Measurements from ENCODE around the gene CRY2.
"Not testable (repeated sequence)": the region's sequence is repeated elsewhere in the genome, so short reads cannot be mapped to it uniquely, and the experiment has no call there.

The CRY2 gene

DNA sequence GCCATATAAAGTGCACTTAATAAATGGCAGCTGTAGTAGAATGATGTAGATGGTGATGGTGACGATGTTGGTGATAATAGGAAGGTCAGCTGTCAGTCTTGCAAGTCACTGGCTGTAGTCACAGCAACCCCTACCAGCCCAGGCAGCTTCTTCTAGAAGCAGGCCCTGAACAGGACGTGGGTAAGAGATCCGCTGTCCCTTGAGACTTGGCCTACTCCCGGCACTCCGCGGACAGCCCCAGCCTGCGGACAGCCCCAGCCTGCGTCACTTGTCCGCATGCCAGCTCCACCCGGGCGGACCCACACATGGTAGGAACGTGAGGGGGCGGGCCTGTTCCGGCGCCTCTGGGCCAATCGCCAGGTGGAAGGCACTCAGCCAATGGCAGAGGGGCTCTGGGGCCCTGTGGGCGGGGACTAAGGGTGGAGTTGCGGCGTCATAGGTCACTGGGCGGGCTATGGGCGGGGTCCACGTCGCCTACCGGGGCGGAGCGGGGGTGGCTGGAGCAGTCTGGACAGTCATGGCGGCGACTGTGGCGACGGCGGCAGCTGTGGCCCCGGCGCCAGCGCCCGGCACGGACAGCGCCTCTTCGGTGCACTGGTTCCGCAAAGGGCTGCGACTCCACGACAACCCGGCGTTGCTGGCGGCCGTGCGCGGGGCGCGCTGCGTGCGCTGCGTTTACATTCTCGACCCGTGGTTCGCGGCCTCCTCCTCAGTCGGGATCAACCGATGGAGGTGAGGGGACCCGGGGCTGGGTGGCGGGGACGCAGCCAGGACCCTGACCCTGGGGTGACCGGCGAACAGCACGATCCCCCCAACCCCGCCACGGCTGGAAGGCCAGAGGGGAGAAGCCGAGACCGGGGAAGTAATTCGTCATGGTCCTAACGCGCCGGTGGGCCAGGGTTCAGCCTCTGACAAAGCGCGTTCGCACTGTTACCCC, at the start of gene CRY2:
CRY2 (plus strand) TSS at position 502 of the 937 bp plus-strand sequence; CDS start at position 518, 16 bp downstream.
- DNase-seq (ENCODE audit: low spot score), result peak; percentile 96

DNA sequence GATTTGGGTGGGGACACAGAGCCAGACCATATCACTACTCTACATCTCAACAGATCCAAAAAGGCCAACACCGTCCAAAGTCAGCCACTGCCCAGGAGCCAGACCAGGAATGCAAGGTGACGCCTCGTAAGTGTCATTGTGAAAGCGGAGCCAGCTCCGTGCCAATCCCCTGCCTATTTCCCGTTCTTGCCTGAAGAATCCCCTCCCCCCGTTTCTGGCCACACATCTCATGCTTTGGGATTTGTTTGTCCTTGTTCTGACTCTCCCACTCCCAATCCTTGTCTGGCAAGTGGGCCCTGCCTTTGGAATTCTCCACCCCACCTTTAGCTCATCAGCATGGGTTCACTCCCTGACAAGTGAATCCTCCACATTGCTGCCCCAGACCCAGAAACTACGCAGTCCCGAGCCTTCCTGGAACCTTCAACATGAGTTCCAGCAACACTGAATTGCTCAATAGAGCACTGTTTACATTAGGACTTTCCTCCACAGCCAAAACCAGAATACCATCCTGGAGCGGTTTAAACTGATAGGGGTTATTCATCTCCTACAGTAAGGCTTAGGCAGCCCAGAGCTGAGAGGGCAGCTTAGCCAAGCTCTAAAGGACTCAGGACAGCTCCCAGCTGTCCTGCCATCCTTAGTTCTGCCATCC, 48.4 kb upstream of the CRY2 start:
- DNase-seq (ENCODE audit: low spot score), result no peak

DNA sequence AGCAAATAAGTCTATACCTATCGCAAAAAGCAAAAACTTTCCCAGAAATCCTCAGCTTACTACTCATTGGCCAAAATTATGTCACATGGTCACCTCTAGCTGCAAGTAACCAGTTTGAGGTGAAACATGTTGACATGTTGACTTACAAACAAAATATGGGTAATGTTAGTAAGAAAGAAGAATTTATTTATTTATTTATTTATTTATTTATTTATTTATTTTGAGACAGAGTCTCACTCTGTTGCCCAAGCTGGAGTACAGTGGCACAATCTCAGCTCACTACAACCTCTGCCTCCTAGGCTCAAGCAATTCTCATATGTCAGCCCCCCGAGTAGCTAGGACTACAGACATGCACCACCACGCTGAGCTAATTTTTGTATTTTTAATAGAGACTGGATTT, 47.7 kb upstream of the CRY2 start:
- DNase-seq (ENCODE audit: low spot score), result no peak

DNA sequence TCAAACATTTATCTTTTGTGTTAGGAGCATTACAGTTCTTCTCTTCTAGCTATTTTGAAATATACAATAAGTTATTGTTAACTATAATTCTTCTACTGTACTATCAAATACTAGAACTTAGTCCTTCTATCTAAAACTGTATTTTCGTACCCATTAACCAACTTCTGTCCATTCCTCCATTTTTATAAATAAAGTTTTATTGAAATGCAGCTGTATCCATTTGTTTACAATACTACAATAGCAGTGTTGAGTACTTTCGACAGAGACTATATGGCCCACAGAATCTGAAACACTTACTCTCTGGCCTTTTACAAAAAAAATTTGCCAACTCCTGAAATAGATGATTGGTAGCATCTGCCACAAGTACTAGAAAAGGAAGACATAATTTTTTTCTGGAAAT, 47.0 kb upstream of the CRY2 start:
- DNase-seq (ENCODE audit: low spot score), result no peak

DNA sequence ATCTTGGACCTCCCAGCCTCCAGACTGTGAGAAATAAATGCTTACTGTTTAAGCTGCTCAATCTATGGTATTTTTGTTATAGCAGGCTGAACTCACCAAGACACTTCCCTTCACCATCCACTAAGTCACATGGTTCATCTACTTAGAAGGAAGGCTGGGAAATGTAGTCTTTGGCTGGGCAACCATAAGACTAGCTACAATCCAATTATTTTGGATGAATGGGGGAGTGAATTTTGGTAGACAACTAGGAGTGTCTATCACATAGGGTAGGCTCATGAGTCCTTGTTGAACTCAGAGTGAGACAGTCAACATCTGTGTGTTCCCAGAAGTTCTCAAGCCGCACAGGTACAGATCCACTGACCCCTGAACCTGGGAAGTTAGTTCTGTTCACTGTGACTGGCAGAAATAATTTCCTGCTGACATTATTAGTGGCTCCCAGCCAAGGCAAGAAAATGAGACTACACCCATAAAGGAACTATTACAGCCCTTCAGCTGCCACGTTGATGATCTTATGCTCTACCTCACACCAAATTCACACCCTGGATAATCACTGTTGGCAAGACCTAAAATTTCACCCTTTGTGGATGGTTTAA, 45.5 kb upstream of the CRY2 start:
- DNase-seq (ENCODE audit: low spot score), result no peak

DNA sequence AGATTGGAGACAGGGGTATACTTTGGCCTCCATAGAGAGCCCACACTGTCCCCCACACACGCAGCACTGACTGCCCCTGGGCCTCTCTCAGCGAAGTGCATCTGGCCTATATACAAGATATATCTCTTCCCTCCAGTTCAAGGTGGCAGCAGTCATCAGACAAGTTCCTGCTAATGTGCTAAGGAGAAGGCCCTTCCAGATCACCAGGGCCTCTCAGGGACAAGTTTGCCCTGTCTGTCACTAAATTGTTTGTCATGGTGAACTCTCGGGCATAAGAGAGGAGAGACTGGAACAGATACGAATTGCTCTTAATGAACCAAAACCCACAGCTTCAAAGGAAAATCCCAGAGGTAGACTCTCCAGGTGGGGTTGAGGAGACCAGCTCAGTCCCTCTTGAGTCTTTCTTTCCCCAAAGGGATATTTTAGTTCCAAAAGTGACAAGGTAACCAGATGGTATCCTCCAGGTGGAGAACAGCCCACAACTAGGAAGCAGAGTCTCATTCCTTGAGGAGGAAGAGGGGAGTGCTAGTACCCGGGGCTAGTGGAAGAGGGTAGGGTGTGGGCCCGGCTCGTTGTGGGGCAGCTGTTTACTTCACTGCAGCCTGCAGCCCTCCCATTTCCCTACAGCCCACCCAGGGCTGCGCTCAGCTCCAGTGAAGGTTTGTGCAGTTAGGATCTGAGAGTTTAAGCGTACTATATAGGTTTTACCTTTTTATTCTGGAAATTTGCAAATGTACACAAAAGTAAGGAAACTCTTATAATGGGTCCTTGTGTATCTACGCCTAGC, 44.6 kb upstream of the CRY2 start:
- no peak for DNase-seq (ENCODE audit: low spot score)

DNA sequence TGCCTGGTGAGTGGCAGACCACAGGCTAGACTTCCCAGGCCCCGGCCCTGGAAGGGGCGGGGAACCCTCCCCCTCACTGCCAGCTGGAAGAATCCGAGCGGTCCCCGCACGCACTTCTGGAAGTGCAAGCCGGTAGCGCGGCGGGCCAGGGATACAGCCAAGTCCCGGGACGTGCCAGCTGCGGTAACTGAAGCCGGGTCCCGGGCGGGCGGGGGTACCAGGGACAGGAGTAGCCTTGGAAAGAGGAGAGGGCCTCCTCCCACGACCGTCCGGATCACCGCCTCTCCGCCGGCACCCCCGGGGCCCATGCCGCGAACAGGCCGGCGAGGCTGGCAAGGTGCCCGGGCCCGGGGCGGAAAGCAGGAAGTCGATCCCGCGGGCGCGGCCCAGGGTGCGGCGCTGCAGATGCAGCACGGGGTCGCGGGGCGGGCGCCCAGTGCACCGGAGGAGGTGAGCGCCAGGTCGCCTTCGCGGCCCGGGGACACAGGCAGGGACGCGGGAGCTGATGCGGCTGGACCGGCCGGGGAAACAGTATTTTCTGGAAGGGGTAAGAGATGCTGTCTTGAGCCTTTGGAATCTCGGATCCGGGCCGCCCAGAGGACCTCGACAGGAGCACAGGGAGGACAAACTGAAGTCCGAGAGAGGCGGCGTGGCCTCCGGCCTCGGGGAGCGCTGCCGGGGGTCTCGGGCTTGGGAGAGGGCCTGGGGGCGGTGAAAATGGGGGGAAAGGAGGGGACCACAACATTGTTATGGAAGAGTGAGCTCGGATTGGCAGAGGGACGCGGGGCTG, 43.1 kb upstream of the CRY2 start:
- peak; percentile 64 for DNase-seq (ENCODE audit: low spot score)

DNA sequence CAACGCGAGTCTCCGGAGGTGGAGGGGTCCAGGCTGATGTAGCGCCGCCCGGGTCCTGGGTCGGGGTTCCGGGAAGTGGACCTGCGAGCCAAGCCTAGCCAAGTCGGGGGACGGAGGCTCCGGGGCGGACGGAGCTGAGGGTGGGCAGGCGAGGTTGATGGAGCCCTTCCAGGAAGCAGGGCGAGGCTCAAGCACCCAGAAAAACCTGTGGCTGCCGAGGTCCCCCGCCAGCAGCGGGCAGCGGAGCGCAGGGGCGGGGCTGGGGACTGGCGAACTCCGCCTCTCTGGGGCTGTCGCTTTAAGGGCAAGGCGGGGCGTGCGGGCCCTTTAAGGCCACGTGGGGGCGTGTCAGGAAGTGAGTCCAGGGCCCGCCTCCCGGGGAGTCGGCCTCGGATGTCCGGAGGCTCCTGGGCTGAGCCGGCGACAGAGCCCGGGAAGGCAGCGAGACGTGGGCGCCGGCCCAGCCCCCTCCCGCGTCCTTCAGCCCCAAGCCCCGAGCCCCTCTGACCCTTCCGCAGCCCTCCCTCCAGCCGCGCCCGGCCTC, 42.4 kb upstream of the CRY2 start, which contains the start of gene SLC35C1:
SLC35C1 (plus strand) TSS at position 389 of the 544 bp plus-strand sequence. CDS start 653 bp downstream, outside the sequence.
- DNase-seq (ENCODE audit: low spot score), result peak; percentile 98

DNA sequence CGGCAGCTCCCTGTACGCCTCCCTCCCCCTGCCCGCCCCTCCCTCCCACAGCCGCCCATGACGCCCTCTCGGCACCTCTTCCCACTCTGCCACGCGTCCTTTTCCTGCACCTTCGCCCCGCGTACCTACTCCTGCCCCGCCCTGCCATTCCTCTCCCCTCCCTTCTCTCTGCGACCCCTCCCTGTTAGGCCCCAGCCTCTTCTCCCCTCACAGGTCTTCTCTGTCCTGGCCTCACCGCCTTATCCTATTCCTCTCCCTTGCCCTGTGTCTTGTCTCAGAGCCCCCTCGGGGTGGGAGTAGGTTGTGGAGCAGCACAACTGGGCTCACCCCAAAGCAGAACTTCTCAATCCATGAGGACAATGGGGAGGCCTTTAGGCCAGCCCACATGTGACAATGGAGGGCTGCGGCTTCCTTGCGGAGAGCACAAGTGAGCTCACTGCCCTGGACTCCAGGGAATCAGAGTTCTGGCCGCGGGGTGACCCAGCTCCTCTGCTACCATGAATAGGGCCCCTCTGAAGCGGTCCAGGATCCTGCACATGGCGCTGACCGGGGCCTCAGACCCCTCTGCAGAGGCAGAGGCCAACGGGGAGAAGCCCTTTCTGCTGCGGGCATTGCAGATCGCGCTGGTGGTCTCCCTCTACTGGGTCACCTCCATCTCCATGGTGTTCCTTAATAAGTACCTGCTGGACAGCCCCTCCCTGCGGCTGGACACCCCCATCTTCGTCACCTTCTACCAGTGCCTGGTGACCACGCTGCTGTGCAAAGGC, 41.8 kb upstream of the CRY2 start:
- no peak for DNase-seq (ENCODE audit: low spot score)

DNA sequence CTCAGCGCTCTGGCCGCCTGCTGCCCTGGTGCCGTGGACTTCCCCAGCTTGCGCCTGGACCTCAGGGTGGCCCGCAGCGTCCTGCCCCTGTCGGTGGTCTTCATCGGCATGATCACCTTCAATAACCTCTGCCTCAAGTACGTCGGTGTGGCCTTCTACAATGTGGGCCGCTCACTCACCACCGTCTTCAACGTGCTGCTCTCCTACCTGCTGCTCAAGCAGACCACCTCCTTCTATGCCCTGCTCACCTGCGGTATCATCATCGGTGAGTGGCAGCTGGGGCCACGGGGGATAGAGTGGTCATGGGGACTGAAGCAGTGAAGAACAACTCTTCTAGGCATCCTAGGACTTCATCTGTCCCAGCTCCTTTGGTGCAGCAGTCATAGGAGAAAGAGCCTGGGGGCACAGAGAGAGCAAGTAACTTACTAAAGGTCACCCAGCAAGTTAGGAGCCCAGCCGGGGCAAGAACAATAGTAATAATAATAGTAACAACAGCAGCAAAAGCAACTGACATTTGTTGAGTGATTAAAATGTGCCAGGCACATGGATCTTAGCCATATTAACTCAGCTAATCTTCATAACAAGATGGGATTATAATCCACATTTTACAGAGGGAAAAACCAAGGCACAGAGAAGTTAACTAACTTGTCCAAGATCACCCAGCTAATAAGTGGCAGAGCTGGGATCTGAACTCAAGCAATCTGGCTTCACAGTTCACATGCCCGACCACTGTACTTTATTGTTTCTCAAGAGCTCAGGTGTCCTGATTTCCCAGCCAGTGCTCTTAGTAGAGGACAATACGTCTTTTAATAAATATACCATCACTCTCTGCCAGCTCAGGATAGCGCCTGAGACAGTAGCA, 41.0 kb upstream of the CRY2 start:
- no peak for DNase-seq (ENCODE audit: low spot score)

DNA sequence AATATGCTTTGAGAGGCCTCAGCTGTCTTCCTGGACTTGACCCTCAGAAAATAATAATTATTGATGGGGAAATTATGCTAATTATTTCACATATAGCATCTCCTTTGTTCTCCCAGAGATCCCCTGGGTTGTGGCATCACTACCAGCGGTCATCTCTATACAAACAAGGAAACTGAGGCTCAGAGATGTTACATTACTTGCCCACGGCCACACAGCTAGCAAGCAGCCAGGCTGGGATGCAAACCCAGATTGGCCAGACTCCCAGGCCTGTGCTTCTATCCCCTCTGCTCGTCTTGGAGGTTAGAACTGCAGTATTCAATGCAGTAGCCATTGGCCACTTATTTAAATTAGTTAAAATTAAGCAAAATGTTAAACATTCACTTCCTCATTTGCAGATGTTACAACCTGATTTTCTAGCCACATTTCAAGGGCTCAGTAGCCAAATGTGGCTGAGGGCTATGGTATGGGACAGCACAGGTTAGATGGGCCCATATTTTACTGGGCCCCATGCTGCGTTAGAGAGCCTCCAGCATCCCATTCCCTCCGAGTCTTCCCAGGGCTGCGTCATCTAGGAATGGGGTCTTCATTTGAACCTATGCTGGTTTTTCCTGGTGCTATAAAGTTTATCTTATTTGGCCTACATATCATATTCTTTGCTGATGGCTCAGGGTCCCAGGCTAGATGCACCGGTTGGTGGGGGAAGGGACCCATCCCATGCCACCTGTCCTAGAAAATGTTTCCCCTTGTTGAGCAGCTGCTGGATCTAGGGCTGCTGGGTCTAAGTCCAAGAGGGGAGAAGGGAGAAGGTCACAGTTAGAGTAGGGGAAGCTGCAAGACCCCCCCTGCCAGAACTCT, 40.1 kb upstream of the CRY2 start:
- DNase-seq (ENCODE audit: low spot score), result no peak

DNA sequence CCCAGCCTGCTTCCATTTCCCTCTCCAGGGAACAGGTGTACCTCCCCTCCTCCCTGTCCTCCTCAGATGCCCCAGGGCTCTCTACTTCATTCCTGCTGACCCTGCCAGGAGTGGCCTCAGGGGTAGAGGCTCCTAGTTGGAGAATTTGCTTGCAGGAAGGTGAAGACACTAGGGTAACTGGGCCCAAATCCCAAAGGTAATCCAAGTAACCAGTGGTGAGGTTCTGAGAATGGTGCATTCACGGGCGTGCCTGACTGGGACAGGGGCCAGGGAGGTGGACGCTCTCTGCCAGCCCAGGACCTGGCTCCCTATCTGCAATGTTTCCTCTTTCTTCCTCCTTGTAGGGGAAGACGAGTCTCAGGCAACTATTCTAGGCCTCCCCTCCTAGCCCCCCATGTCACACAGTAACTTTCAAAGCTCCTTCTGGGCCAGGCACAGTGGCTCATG, 39.5 kb upstream of the CRY2 start:
- DNase-seq (ENCODE audit: low spot score), result no peak

DNA sequence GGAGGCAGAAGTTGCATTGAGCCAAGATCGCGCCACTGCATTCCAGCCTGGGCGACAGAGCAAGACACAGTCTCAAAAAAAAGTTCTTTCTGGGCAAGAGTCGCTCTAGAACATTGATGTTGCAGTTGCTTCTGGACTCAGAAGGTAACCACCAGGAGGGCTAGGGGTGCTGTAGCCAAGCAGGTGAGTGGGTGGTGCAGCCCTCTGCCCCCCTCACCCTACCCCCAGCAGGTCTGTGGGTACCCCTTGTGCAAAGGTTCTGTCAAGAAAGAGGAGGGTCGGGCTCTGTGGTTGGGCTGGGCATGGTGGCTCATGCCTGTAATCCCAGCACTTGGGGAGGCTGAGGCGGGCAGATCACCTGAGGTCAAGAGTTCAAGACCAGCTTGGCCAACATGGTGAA, 38.8 kb upstream of the CRY2 start:
- not testable (repeated sequence) for DNase-seq (ENCODE audit: low spot score)

DNA sequence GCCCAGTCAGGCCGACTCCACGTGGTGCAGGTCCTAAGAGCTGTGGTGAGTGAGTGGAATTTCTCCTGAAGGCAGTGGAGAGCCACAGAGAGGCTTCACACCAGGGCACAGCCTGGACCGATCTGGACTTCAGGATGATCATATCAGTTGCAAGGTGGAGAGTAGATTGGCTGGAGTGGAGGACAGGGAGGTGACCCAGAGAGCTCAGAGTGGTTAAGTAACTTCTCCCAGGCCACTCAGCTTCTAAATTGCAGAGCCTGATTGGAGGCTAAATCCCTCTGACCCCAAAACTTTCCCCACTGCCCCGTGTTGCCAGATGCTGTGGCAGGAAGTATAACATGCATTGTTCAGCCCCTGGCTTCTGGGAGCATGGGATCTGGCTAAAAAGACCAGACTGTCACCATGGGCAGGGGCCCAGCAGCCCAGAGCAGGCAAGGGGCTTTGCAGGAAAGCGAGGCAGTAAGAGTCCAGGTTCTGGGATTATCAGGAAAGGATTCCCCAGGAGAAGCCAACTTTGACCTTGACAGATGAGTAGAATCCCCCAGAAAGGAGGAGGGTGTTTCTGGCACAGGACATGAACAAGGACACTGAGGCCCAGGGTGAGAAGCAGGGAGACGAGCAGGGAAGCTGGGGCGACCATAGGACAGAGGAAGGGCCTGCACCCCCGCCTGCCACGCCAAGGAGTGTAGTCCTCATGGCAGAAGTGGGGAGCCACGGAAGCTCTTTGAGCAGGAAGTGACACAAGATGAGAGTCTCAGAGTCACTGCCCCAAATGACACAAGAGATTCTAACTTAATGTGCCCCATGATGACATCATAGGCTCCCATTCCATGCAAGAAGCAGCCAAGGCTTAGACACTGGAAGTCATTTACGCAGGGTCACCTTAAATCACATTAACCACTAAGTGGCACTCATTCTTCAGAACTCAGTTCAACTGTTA, 37.5 kb upstream of the CRY2 start:
- DNase-seq (ENCODE audit: low spot score), result no peak

DNA sequence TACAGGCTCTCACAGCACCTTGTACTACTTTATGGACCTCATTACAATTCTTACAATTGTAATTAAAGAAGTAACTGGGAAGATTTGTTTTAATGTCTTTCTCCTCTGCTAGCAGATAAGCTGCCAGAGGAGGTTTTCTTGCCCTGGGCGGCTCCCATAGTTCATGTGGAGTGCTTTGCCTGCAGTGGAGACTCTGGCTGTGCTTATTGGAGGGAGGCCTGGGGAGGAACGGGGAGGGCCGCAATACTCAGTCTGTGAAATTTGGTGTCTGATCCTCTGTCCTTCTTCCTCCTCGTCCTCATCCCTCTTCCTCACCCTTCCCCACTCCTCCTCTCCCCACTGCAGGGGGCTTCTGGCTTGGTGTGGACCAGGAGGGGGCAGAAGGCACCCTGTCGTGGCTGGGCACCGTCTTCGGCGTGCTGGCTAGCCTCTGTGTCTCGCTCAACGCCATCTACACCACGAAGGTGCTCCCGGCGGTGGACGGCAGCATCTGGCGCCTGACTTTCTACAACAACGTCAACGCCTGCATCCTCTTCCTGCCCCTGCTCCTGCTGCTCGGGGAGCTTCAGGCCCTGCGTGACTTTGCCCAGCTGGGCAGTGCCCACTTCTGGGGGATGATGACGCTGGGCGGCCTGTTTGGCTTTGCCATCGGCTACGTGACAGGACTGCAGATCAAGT, 36.7 kb upstream of the CRY2 start:
- no peak for DNase-seq (ENCODE audit: low spot score)

DNA sequence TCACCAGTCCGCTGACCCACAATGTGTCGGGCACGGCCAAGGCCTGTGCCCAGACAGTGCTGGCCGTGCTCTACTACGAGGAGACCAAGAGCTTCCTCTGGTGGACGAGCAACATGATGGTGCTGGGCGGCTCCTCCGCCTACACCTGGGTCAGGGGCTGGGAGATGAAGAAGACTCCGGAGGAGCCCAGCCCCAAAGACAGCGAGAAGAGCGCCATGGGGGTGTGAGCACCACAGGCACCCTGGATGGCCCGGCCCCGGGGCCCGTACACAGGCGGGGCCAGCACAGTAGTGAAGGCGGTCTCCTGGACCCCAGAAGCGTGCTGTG, 36.2 kb upstream of the CRY2 start:
- no peak for DNase-seq (ENCODE audit: low spot score)
